Measurements from ENCODE around the gene CASTOR2.

DNA sequence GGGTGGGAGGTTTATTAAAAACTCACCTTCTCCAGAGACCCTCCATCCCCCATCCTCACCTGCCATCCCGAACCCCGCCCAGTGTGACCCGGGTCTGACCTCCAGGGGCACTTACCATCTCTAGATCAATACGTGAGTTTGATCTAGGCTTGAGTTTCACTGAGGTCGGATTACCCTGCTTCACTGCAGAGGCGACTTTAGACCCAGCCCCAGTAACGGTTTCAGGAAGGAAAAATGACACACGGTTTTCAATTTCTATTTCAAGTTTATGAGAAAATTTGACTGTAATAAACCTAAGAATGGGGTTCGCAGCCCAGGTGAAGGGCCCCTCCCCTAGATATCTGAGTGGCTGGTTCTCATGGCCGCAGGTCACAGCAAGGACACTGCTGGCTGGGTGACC, 76.0 kb downstream of the CASTOR2 start:
- TF ChIP-seq, protein P1, sequence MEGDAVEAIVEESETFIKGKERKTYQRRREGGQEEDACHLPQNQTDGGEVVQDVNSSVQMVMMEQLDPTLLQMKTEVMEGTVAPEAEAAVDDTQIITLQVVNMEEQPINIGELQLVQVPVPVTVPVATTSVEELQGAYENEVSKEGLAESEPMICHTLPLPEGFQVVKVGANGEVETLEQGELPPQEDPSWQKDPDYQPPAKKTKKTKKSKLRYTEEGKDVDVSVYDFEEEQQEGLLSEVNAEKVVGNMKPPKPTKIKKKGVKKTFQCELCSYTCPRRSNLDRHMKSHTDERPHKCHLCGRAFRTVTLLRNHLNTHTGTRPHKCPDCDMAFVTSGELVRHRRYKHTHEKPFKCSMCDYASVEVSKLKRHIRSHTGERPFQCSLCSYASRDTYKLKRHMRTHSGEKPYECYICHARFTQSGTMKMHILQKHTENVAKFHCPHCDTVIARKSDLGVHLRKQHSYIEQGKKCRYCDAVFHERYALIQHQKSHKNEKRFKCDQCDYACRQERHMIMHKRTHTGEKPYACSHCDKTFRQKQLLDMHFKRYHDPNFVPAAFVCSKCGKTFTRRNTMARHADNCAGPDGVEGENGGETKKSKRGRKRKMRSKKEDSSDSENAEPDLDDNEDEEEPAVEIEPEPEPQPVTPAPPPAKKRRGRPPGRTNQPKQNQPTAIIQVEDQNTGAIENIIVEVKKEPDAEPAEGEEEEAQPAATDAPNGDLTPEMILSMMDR (IDR thresholded peaks at IDR 0.05) = no peak
- TF ChIP-seq POLR2A (IDR thresholded peaks at IDR 0.05) = no peak

All from right lobe of liver (tissue), 4 donors.